Coronary artery (tissue), 2 donors: ENCODE data around the gene ZNF76.

Experiments used
- DNase-seq: peaks from one replicate; pipeline ENCODE4 v3.0.0-alpha.2; 2017; ENCODE audit warnings: low spot score
- H3K27ac ChIP-seq, 2 donors: fragments of 200-600 bp; sonication (generic); one replicate each; pipeline ENCODE4 v1.5.1; 2016 to 2019
- H3K4me3 ChIP-seq: fragments of 200-600 bp; sonication (generic); 2 replicates; pipeline ENCODE4 v1.5.1; 2016; ENCODE audit warnings: mild to moderate bottlenecking, moderate library complexity
- TF ChIP-seq, protein P1 (sequence below): fragments of 200-600 bp; sonication (generic); IDR thresholded peaks from one replicate; pipeline ENCODE4 v1.5.1; 2019; ENCODE audit warnings: antibody characterized with exemption

Gene ZNF76

DNA sequence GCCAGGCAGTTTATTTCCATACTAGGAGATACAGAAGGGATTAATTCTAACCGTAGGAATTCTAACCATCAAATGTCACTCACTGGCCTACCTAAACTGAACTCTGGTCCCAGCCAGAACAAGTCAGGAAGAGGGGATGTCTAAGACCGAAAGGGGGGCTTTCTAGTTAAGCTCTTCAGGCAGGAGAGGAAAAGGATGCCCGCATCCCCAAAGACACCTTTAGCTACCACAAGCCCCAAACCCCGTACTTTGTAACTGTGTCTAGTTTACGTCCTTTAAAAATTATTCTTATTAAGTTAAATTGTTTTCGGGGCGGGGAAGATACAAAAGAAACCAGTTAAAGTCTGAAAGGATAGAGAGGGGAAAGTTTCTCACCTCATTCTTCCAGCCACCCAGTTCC, 1.2 kb upstream of the ZNF76 start:
- TF ChIP-seq, protein P1, sequence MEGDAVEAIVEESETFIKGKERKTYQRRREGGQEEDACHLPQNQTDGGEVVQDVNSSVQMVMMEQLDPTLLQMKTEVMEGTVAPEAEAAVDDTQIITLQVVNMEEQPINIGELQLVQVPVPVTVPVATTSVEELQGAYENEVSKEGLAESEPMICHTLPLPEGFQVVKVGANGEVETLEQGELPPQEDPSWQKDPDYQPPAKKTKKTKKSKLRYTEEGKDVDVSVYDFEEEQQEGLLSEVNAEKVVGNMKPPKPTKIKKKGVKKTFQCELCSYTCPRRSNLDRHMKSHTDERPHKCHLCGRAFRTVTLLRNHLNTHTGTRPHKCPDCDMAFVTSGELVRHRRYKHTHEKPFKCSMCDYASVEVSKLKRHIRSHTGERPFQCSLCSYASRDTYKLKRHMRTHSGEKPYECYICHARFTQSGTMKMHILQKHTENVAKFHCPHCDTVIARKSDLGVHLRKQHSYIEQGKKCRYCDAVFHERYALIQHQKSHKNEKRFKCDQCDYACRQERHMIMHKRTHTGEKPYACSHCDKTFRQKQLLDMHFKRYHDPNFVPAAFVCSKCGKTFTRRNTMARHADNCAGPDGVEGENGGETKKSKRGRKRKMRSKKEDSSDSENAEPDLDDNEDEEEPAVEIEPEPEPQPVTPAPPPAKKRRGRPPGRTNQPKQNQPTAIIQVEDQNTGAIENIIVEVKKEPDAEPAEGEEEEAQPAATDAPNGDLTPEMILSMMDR: no peak
- peak overlapping the region; percentile 84 to 98 for H3K27ac ChIP-seq
- H3K4me3 ChIP-seq: peak overlapping the region; percentile 95
- no peak for DNase-seq

DNA sequence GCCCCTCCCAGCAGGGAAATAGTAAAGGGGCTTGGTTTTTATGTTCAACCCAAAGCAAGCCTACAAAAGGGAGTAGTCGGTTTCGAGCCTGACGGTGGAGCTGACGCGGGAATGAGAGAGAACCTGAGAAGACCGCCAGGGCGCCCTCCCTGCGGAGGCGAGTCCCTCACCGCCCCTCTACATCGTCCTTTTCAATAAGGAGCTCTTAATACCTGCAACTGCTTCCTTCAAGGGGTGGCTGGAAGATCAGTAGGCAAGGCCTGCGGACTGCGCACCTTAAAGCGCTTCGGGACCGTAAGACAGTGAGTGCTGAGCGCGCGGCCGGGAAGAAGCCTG, 709 bp upstream of the ZNF76 start:
- TF ChIP-seq, protein P1: no peak
- DNase-seq: no peak
- H3K4me3 ChIP-seq: peak overlapping the region; percentile 95
- peak overlapping the region; percentile 84 to 98 for H3K27ac ChIP-seq

DNA sequence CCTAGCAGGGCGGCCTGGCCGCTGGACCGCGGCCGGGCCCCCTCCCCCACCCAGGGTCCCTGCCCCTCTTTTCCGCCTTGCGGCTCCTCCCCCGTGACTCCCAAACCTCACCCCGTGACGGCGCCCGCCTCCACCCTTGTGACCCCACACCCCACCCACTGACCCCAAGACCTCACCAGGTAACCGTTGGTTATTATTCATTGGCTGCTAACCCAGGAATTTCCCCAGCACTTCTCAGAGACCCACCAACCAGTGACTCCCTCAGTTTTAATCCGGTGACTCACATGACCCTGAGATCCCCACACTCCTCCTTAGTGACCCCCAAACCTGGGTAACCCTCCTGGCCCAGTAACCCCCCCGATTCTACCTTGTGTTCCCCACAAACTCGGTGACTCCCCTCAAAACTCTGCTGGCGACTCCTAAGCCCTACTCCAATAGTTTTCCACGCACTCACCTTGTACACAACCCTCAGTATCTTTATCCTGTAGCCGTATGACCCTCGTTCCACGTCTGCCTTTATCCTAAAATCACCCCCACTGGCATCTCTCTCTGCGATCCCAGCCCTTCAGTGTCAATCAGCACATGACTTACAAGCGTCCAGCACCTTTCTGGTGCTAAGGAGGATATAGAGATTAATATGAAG, 534 bp downstream of the ZNF76 start:
- DNase-seq: peak; percentile 85
- Histone ChIP-seq H3K27ac (peak overlapping the region; percentile 84 to 98), H3K4me3 (peak overlapping the region; percentile 95)
- TF ChIP-seq, protein P1: no peak

DNA sequence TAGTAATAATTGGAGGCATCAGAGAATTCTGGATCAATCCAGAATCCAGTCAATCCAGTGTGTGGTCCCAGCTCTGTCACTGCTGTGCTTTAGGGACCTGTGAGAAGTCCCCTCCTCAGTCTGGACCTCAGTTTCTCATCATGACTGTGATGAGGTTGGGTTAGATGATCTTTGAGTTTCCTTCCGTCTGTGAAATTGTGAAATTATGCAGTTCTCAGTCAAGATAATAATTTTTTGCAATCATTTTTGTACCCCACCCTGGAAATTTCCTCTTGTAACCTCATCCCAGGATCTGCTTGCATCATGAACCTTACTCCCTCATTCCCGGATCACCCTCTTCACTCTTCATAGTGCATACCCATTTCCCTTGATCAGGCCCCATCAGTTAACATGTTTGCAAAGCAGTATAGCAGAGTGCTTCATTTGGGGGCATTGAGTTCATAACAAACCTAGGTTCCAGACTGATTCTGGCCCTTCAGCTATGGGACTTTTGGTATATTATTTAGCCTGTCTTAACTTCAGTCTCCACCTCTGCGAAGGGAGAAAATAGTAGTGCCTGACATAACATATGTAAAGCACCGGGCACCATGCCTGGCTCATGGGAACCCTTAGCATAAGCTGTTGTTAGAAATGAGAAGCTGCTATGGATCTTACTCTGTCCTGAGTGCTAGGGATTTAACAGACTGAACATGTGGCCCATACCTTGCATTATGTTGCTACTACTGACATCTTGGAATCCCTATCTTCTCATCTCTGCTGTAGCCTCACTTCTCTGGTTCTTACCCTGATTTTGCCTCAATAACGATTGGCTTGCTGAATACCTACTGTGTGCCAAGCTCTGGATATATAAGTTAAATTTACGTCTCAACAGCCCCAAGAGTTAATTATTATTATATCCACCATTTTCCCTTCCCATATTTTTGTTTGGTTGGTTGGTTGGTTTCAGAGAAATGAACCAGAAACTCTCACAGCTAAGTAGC, 1.3 kb downstream of the ZNF76 start:
- Histone ChIP-seq H3K4me3 (peak overlapping the region; percentile 95), H3K27ac (peak overlapping the region; percentile 84 to 98)
- TF ChIP-seq, protein P1: no peak
- no peak for DNase-seq

DNA sequence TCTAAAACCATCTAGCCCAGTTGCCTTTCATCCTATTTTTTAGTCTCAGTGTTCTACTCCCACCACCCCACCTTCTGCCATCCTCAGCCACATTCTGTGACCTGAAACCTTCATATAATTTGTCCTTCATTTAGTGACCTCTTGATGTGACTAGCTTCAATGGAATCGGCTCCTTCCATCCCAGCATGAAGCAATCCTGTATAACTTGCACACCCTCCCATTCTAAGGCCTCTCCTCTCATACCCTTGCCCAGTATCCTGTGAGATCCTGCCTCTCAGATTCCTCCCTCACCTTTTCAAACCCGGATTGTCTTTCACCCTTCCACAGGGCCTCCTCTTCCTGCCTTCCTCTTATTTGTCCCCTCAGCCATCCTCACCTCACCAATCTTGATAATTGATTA, 3.1 kb downstream of the ZNF76 start:
- H3K27ac ChIP-seq: no peak overlapping the region
- TF ChIP-seq, protein P1: no peak

DNA sequence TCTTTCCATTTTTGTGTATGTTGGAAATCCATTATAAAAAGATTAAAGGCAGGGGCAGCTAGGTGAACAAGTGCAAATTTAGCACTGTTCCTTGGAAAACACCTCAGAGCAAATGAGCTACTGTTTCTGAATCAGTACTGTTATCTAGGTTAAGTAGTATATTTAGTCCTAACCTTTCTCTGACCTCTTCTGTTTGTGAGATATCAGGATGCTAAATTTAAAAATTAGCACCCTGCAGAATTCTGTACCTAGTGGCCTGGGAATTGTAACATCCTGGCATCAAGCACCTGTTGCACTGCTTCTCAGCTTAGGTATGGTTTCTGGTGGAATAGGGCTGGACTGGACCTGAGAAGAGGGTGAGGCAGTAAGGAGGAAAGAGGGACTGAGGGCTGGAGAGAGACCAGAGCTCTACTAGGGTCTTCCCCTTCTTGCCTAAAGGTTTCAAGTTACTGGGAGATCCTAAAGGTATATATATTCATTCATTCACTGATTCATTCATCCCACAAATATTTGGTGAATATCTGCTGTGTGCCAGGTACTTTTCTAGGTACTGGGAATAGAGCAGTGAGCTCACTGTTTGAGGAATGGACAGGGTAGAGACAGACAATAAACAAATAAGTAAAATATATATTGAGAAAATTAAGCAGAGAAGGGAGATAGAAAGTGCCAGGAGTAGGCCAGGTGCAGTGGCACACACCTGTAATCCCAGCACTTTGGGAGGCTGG, 5.2 kb downstream of the ZNF76 start:
- TF ChIP-seq, protein P1: no peak
- H3K27ac ChIP-seq: no peak overlapping the region
- no peak for DNase-seq
- H3K4me3 ChIP-seq: no peak overlapping the region

More for the DNA sequence above, 3.1 kb downstream of the ZNF76 start:
- H3K4me3 ChIP-seq: no peak overlapping the region
- no peak for DNase-seq
